Activated CD8-positive, alpha-beta memory T cell treated with anti-CD3 and anti-CD28 coated beads, Interleukin-2, amount 50 U/mL, for 1 hour (primary cell): ENCODE data around the gene CHMP6.

Experiments
- DNase-seq: peaks from one replicate; pipeline ENCODE4 v3.0.0-alpha.2; 2020; ENCODE audit errors: extremely low read depth

The CHMP6 gene

DNA sequence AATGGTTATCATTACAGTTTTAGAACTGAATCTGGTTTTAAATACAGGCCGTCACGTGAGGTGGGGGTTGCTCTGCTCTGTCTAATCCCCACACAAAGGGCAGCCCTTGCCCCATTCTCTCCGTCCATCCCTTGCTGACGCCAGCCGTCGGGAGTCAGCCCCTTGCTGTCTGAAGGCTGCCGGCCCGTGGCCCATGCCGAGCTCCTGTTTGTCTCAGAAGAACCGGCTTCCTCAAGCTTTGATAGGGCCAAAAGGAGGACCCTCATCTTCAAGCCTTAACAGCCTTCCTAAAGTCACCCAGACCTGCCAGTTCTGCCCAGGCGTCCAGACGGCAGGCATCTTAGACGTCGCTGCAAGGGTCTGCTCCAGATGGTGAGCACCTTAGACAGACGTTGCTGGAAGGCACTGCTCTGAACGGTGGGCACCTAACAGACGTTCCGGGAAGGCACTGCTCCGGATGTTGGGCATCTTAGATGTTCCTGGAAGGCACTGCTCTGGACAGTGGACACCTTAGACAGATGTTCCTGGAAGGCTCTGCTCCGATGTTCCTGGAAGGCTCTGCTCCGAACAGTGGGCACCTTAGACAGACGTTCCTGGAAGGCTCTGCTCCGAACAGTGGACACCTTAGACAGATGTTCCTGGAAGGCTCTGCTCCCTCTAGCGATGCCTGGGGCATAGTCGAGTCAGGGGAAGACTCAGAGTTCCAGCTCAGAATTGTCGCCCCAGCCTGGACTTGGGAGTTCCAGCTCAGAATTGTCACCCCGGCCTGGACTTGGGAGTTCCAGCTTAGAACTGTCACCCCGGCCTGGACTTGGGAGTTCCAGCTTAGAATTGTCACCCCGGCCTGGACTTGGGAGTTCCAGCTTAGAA lies 35.1 kb upstream of the CHMP6 start:
- DNase-seq = no peak

DNA sequence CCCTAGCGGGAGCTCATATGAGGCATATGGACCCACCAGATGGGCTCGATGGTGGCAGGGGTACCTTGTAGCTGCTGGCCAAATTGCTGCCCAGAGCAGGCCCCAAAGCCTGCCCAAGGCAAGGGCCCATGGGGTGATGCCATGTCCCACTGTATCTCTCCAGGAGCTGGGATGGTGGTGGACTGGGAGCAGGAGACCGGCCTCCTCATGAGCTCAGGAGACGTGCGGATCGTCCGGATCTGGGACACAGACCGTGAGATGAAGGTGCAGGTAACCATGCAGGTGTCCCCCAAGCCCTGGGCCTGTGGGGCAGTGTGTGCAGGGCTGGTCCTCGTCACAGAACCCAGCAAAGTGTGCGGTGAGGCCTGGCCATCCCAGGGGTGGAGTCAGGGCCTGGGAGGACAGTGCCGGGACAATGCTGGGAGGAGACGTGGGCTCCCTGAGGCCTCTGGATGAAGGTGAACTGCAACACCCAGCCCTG lies 34.1 kb upstream of the CHMP6 start:
- no peak for DNase-seq

DNA sequence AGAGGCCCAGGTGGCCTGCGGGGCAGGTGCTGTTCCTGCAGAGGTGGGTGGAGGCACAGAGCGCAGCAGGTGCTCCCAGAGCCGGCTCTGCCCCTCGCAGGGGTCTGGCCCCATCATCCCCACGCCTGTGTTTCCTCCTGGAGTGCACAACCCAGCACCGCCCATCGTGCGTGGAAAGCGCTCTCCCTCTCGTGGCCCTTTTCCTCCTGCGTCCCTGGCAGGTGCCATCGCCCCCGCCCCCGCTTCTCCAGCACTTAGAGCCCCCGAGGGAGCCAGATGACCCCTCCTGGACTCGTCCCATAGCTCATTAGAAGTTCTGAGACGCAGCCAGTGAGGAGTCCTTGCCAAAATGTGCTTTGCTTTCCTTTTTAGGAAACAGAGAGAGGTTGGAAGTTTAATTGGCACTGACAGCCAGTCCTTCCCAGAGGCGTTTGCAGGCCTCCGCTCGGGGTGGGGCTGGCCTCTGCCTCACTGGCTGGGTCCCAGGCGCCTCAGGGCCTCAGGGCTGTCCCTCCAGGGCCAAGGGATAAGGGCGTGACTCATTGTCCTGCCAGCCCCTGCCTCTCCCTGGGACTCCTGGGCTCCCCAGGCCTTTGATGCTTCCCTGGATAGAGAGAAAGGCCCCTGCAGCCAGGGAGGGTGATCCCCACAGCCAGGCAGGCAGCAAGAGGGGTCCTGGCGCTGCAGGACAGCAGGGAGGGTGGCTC lies 32.2 kb upstream of the CHMP6 start:
- DNase-seq = no peak

DNA sequence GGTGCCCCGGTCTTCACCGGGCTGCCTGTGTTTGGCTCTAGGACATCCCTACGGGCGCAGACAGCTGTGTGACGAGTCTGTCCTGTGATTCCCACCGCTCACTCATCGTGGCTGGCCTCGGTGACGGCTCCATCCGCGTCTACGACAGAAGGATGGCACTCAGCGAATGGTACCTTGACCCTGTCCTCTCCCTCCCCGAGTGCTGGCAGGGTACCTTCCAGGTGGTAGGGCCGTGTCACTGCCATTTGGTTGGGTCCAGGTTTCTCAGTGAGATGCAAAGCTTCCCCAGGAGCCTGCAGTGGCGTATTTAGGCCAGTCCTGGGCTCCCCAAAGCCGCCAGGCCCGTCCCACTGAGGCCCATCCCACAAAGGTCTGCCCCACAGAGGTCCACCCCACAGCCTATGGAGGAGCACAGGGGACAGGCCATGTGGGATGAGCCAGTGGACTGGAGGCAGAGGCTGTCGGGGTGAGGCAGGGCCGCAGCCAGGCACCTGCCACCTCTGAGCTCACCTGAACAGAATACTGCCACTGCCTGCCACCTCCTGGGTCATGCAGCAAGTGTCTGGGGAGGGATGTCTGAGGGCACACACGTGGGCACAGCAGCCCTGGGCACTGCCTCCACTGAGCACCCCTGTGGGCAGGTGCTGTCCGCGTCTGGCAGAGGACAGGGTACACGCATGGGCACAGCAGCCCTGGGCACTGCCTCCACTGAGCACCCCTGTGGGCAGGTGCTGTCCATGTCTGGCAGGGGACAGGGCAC lies 31.4 kb upstream of the CHMP6 start:
- no peak for DNase-seq

DNA sequence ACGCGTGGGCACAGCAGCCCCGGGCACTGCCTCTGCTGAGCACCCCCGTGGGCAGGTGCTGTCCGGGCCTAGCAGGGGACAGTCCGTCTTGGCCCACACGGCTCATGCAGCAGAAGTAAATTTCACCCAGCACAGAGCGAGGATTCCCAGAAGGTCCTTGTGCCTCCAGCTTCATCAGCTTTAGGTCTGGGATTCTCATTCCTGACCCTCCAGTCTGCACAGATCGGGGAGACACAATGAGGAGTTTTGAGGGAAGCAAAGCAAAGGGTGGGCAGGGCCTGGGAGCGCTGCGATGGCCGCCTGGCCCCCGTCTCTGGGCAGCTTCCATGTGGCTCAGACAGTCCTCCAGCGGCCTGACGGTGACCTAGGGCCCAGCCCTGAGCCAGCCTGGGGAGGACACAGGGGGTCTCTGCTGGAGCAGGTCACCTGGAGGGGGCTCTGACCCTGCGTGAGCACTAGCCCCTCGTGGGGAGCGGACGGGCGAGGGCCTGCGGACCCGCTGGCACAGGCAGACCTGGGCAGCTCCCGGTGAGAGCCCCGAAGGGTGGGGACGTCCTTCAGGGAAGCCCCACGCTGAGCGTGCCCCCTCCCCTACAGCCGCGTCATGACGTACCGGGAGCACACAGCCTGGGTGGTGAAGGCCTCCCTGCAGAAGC lies 30.7 kb upstream of the CHMP6 start:
- no peak for DNase-seq

DNA sequence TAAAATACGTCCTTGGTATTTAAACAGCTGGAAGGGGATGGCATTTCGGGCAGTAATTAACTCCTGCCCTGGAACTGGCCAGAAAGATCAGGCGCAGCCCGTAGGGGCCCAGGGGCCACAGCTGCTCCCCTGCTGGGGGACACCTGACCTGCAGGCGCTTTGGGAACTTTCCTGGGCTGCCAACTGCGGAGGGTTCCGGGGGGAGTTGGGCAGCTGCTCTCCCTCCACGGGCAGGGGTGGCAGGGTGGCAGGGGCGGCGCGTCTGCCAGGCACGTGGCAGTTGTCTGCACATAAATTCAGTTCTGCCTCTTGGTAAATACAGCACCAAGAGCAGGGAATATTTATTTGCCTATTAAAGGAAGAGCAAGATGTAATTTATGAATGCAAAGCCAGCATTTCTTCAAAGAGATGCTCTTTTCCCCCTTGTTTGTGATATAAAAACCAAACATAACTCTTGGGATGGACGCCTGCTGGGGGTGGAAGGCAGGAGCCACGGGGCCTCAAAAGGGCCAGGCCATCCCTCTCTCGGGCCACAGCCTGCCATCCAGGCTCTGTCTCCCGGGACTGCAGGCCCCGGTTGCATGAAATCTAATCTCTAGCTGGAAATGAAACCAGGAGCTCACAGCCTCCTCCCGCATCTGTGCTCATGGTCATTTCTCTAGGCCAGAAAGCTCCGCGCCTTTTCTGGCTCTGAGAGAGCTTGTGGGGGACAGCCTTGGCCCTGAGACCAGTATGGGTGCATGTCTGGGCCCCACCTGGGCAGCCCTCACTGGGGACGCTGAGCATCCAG lies 29.9 kb upstream of the CHMP6 start:
- DNase-seq = no peak

DNA sequence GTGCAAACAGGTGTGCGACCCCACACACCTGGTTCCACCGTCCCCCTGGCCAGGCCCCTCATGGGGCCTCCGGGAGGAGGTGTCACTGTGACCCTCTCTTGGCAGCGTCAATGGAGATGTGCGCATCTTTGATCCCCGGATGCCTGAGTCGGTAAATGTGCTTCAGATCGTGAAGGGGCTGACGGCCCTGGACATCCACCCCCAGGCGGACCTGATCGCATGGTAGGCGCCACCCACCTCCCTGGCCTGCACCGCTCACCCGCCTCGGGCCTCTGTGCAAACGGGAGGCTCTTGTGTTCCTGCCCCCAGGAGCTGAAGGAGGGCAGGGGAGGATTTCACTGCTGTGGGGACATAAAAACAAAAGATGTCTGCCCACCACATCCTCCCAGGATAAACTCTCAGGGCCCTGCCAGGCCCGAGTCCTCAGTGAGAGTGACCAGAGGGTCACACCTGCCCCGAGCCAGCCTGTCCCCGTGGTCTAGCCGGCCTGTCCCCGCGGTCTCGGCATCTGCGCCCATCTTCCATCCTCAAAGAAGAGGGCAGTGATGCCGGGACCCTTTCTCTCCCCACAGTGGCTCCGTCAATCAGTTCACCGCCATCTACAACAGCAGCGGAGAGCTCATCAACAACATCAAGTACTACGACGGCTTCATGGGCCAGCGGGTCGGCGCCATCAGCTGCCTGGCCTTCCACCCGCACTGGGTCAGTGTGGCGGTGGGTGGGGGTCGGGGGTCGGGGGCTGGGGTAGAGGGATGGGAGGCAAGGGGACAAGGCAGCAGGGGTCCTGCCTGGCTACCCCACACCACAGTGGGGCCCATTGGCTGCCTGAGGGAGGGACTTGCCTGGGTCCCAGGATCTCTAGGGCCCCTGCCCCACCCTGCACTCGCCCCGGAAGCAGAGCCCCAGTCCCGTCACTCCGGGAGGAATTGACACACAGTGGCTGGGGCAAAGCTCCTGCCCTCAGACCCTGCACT lies 29.0 kb upstream of the CHMP6 start:
- DNase-seq = no peak

DNA sequence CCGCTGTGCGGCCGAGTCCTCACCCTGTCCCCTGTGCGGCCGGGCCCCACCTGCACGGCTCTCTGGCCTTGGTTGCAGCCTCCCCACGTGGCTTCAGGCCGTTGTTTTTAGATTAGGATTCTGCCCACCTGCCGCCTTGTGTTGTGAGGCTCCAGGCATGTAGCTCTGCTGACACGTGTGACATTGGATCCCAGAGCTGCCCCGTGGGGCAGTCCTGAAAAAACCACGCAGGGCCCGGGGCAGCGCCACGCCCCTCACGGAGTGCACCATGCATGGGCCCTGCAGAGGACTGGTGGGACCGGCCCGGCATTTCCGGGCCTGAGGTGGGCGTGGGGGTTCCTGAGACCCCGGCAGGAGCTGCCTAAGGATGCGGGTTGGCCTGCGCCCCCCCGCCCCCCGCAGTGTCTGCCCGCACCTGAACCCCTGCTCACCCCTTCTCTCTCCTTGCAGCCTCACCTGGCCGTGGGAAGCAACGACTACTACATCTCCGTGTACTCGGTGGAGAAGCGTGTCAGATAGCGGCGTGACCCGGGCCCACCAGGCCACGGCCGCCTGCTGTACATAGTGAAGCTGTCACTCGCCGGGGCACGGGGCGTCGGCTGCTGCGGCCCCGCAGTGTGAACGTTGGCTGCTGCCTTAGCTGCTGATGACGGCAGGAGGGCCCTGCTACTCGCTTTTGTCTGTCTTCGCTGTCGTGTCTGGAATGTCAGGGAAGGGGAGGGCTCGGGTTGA lies 27.7 kb upstream of the CHMP6 start:
- DNase-seq = no peak

DNA sequence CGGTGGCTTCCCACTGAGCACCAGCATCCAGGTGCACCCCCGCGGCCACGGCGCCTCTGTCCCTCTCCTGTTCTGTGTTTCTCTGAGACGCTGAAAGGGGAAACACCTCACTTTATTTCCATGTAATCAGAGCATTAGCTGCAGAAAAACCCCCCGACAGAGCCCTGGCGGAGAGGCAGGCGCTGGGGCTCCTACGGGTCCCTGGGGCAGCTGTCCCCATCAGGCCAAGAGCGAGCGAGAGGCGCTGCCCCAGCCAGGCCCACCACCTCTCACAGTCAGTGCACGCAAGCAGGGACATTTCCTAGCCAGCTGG lies 27.1 kb upstream of the CHMP6 start:
- DNase-seq = no peak

DNA sequence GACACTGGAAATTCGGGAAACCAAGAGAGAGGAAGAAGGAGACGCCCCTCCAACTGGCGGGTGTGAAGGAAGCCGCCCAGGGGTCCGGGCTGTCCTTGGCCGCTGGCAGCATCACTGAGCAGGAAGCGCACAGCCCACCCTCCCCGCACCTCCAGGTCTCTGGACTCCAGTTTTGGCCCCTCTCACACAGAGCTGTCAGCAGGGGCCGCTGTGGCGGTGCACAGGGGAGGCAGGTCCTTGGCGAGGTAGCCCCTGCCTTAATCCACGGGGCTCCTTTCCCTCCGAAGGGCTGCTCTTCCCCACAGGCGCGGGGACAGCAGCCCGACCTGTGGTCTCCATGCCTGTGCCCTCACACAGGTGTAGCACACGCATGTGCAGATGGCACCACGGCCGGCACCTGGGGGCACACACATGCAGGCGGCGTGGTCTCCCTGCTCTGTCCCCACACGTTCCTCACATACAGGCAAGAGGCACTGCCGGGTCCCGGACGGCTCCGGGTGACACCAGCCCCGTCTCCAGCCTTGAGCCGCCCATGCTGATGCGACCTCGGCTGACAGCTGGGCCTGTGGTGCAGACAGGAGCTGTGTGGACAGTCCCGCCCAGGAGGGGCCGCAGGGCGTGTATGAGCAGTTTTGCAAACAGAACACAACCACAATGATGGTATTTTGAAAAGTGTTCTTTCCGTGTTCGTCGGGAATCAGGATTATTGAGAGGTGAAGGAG lies 26.6 kb upstream of the CHMP6 start:
- DNase-seq = no peak

DNA sequence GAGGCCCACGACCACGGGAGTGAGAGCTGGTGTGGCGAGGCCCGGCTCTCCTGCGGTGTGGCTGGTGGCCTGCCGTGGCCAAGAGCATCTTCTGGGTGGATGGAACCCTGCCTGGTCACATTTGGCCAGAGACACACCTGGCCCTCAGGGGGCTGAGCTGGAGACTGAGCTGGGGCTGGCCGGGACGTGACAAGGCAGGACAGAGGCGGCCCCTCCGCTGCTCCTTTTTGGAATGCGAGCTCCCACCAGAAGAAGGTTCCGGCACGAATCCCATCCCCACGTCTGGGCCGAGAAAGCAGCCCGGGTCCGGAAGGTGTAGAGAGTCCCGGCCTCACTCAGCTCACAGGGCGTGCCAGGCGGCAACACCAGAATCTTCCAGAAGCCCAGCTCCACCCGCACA lies 26.0 kb upstream of the CHMP6 start:
- DNase-seq = no peak

DNA sequence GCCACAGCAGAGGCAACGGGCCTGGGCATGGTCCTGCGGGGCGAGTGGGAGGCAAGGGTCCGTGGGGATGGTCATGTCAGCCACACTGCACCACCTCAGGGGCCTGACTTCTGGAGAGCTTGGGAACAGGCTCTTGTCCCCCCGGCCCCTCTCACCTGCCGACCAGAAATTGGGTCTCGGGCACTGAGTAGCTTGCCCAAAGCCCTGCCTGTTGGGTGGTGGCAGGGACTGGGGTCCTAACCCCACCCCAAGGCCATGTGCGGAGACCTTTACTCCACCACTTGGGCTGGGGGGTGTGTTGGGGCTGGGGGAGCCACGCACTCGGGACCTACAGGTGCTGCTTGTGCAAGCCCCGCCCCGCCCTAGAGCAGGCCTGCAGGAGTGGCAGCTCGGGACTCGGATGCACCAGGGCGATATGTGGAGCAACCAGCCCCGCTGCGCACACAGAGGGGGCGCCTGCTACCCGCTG lies 24.2 kb upstream of the CHMP6 start:
- DNase-seq = no peak

DNA sequence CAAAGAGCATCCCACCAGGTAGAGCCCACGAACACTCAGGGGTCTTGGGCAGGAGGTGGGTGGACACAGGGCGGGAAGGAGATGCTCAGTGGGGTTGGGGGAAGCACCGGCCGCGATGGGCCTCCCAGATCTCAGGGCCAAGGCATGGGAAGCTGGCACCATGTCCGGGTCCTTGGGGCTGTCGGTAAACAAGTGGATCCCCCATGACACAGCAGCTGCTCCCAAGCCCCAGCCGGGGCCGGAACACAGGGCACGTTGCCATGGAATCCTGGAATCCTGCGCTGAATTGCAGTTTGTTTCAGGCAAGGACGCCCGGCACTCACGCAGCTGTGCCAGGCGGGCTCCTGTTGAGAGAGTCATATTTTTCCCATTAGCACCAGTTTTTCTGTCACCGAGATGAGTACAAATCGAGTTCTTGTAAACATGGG lies 23.0 kb upstream of the CHMP6 start:
- DNase-seq = no peak

DNA sequence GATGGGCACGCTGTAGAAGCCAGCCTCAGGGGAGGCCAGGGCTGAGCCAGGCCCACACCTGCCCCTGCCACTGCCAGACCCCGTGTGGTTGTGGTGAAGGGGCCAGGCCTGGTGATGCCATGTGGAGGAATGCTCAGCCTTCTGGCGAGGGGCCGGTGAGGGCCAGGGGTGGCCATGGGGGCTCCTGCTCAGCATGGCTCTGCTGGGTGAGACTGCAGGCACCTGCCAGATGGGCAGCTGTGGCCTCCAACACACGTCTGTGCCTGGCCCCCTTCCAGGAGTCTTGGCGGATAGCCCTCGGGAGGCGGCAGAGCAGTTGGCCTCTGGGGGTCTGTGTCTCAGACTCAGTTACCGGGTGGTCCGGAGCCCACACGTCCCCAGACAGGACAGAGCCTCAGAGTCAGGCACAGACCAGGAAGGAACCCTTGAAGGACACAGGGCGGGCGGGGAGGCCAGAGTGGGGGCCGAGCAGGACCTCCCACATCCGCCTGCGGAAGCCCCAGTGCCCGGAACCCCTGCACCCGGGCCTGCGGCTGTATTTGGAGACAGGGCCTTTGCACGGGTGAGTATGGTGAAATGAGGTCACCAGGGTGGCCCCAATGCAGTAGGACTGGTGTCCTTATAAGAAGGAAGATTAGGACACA lies 22.5 kb upstream of the CHMP6 start:
- no peak for DNase-seq

DNA sequence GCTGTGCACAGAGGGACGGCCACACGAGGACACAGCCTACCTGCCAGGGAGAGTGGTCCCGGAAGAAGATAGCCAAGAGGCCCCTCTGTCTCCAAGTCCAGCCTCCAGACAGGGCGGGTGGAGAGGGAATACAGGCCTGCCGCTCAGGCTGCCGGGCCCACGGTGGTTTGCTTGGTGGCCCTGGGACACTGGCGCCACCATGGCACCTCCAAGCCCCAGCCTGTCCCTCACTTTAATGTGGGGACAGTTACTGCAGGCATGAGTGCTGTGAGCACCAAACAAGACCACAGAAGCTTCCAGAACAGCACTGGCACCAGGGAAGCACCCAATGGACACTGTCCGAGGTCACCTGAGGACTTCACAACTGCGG lies 22.0 kb upstream of the CHMP6 start:
- DNase-seq = no peak

DNA sequence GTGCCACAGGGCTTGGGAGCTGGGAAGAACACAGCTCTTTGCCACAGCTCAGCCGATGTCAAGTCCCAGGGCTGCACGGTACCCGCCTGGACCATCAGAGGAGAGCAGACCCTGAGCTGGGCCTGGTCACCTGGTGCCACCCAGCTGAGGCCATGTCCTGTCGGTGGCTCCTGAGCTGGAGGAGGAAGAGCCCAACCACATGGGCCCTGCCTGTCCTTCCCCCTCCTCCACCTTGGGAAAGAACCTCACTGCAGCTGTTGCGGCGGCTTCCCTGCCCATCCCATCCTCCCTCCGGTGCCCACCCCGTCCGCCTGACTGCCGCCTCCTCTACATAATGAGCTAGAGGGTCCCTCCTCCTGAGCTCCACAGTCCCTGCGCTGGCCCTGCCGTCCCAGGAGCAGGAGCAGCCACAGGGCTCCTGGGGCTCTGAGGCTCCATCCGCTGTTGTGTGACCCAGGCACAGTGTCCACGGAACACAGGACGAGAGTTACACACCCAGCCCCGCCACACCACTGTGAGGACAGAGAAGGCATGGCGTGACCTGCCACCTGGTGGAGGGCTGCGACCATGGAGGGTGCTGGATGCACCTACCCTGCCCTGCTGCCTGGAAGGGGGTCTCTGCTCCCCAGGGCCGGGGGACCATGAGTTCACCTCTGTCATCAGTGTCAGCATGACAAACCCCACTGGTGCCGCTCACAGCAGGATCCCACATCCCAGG lies 21.4 kb upstream of the CHMP6 start:
- no peak for DNase-seq
